CD4-positive, alpha-beta T cell (primary cell): ENCODE data around the gene ALOX5AP. TPM values are rescaled to one million over a fixed set of nuclear protein-coding genes. Genes with fewer than 3 reads are reported as not detected.
A peak's percentile ranks its signal among the peaks of the same experiment; 100 is the strongest.

ENCODE experiments used
- ATAC-seq: fragments of 200-7000 bp; cut with Tn5 transposase; one replicate; pipeline ENCODE4 v1.10.0; 2022; ENCODE audit warnings: mild to moderate bottlenecking; ENCODE audit not compliant: poor library complexity
- CTCF ChIA-PET: fragments of 350-600 bp; sonication (Branson Sonifier 250); formaldehyde crosslinking; loops from one replicate; lab custom pipeline; 2021; ENCODE audit warnings: antibody characterized with exemption, inconsistent platforms; lab: Charles Lee
- POLR2A ChIA-PET: fragments of 350-600 bp; sonication (Branson Sonifier 250); formaldehyde crosslinking; loops from one replicate; lab custom pipeline; 2021; ENCODE audit warnings: antibody characterized with exemption, inconsistent platforms; lab: Charles Lee
- DNase-seq, 14 experiments: peaks; one replicate each; pipeline ENCODE4 v3.0.0-alpha.2; 2013 to 2020; ENCODE audit warnings: mixed read lengths in 2 of 14
- H3K27ac ChIP-seq, 2 donors: one replicate each; pipeline versions ENCODE4 v1.5.1 to v1.7.0; 2013; ENCODE audit warnings: low read length in 2 of 2, low read depth in 1 of 2, mild to moderate bottlenecking in 1 of 2
- H3K27me3 ChIP-seq, 2 experiments: 1 replicate in 1 of 2; 2 replicates in 1 of 2; pipeline versions ENCODE4 v1.6.1 to v1.7.0; 2013; ENCODE audit warnings: low read length in 2 of 2, control low read depth in 1 of 2, mild to moderate bottlenecking in 1 of 2, moderate library complexity in 1 of 2; ENCODE audit not compliant: insufficient read depth in 2 of 2, control insufficient read depth in 1 of 2
- H3K36me3 ChIP-seq: one replicate; pipeline ENCODE4 v1.6.1; 2013; ENCODE audit warnings: low read length, control low read depth; ENCODE audit not compliant: insufficient read depth
- H3K4me1 ChIP-seq: one replicate; pipeline ENCODE4 v1.6.1; 2013; ENCODE audit warnings: low read length, control low read depth; ENCODE audit not compliant: insufficient read depth
- H3K4me3 ChIP-seq: one replicate; pipeline ENCODE4 v1.5.1; 2013; ENCODE audit warnings: mild to moderate bottlenecking, low read length, moderate library complexity
- H3K9me3 ChIP-seq, 2 experiments: 1 replicate in 1 of 2; 2 replicates in 1 of 2; pipeline versions ENCODE4 v1.6.1 to v1.7.0; 2013; ENCODE audit warnings: low read length in 2 of 2, mild to moderate bottlenecking in 2 of 2, control low read depth in 1 of 2, moderate library complexity in 1 of 2; ENCODE audit not compliant: control insufficient read depth in 1 of 2, insufficient read depth in 1 of 2
- H3K27ac Mint-ChIP-seq: one replicate; pipeline ENCODE4 v1.8.0; 2020; ENCODE audit warnings: mixed read lengths
- H3K27me3 Mint-ChIP-seq: one replicate; pipeline ENCODE4 v1.8.0; 2021; ENCODE audit warnings: mixed read lengths
- H3K36me3 Mint-ChIP-seq: one replicate; pipeline ENCODE4 v1.8.0; 2021; ENCODE audit warnings: low read depth, mixed read lengths
- H3K4me1 Mint-ChIP-seq: one replicate; pipeline ENCODE4 v1.8.0; 2021; ENCODE audit warnings: low read depth, mixed read lengths
- H3K4me3 Mint-ChIP-seq: one replicate; pipeline ENCODE4 v1.8.0; 2020; ENCODE audit warnings: mild to moderate bottlenecking, mixed read lengths
- H3K9me3 Mint-ChIP-seq: one replicate; pipeline ENCODE4 v1.8.0; 2020; ENCODE audit warnings: mixed read lengths
- intact Hi-C, 2 experiments: fragments of 100-400 bp; cut with DNase I in 1 of 2; cut with micrococcal nuclease in 1 of 2; formaldehyde crosslinking; loops; one replicate each; pipeline versions ENCODE4 v1.15.1 to v1.9.0; 2023 to 2025; cut with DNase I, micrococcal nuclease
- total RNA-seq, 174 experiments: library from RNA in 2 of 174; stranded (reverse) in 2 of 174; gene quantifications; one replicate each; pipeline ENCODE4 v1.2.3 and lab custom pipeline; 2021 to 2026
- TF ChIP-seq, protein P1 (sequence below): fragments of 200-600 bp; IDR thresholded peaks from one replicate; pipeline ENCODE4 v1.8.0; 2022; ENCODE audit warnings: antibody characterized with exemption, mild to moderate bottlenecking

Gene ALOX5AP
- total RNA-seq, 2 experiments from 2014 or later, result 16.5 to 19.0 TPM

DNA sequence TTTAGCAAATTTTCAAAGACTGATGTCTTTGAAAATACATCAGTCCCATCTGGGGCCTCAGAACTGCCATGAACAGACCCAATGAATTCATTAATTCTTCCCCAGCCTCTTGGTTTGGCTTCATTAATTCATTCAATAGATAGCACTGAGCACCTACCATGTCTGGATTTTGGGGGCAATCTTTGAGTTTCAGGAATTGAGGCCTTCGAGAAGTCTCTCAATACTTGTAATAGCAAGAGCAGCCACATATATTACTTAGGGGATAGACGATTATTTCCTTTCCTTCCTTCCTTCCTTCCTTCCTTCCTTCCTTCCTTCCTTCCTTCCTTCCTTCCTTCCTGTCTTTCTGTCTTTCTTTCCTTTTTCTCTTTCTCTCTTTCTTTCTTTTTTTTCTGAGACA, 64.8 kb downstream of the ALOX5AP start:
- intact Hi-C loops, result loop anchor here (5.0 to 10.0 kb wide), 8 partner anchors 63 to 1028 kb away; partner anchors contain the start of genes ALOX5AP (in 1 of the 2), HMGB1 (in 1 of the 2) and USPL1 (in 1 of the 2)
- Mint-ChIP-seq H3K27ac (no peak overlapping the region), H3K36me3 (no peaks in the 10 kb centered on the region), H3K9me3 (no peaks in the 10 kb centered on the region), H3K4me1 (peaks cover 22% of the 10 kb centered on the region), H3K27me3 (no peaks in the 10 kb centered on the region), H3K4me3 (no peak overlapping the region)
- DNase-seq (no peak), ATAC-seq (no peak)
- H3K27ac ChIP-seq, result no peak overlapping the region
- TF ChIP-seq, protein P1, sequence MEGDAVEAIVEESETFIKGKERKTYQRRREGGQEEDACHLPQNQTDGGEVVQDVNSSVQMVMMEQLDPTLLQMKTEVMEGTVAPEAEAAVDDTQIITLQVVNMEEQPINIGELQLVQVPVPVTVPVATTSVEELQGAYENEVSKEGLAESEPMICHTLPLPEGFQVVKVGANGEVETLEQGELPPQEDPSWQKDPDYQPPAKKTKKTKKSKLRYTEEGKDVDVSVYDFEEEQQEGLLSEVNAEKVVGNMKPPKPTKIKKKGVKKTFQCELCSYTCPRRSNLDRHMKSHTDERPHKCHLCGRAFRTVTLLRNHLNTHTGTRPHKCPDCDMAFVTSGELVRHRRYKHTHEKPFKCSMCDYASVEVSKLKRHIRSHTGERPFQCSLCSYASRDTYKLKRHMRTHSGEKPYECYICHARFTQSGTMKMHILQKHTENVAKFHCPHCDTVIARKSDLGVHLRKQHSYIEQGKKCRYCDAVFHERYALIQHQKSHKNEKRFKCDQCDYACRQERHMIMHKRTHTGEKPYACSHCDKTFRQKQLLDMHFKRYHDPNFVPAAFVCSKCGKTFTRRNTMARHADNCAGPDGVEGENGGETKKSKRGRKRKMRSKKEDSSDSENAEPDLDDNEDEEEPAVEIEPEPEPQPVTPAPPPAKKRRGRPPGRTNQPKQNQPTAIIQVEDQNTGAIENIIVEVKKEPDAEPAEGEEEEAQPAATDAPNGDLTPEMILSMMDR, result no peak
- CTCF ChIA-PET, result no interaction called here
- H3K9me3 ChIP-seq, result no peaks in the 10 kb centered on the region
- H3K4me1 ChIP-seq, result peaks cover 25% of the 10 kb centered on the region
- no peak overlapping the region for H3K4me3 ChIP-seq
- H3K27me3 ChIP-seq, result no peaks in the 10 kb centered on the region
- POLR2A ChIA-PET, result no interaction called here
- H3K36me3 ChIP-seq, result no peaks in the 10 kb centered on the region

DNA sequence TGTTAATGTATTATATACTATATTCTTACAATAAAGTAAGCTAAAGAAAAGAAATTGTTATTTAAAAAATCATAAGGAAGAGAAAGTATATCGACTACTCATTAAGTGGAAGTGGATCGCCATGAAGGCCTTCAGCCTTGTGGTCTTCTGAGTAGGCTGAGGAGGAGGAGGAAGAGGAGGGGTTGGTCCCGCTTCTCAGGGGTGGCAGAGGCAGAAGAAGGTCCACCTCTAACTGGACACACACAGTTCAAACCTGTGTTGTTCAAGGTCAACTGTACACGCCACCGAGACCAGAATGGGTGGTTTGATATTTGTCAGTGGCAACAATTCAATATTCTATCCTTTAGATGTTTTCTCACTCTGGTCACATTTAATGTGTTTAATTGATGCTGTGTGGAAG, 67.2 kb downstream of the ALOX5AP start:
- ATAC-seq (no peak), DNase-seq (peak in 1 of 14 experiments; percentile 9)
- peaks cover 7% of the 10 kb centered on the region for H3K4me1 Mint-ChIP-seq
- ChIA-PET POLR2A (interaction anchor here (1.5 kb wide), 1 partner anchor 670 kb away, joined by 5 read pairs; no protein-coding TSS in a partner anchor), CTCF (interaction anchor here (0.6 to 1.5 kb wide), 12 partner anchors 11 to 670 kb away, joined by 3 to 4 read pairs (median 3); no protein-coding TSS in a partner anchor)
- H3K4me3 Mint-ChIP-seq, result no peak overlapping the region
- intact Hi-C loops, result loop anchor here (1.0 to 10.0 kb wide), 11 partner anchors 65 to 1030 kb away; partner anchors contain the start of genes ALOX5AP (in 1 of the 2), HMGB1 (in 1 of the 2) and USPL1 (in 1 of the 2)
- H3K27ac Mint-ChIP-seq, result no peak overlapping the region
- Histone ChIP-seq H3K27ac (no peak overlapping the region), H3K4me3 (no peak overlapping the region), H3K4me1 (peaks cover 8% of the 10 kb centered on the region), H3K9me3 (no peaks in the 10 kb centered on the region), H3K36me3 (no peaks in the 10 kb centered on the region), H3K27me3 (no peaks in the 10 kb centered on the region)
- TF ChIP-seq, protein P1, result no peak
- H3K27me3 Mint-ChIP-seq, result no peaks in the 10 kb centered on the region
- H3K9me3 Mint-ChIP-seq, result no peaks in the 10 kb centered on the region
- no peaks in the 10 kb centered on the region for H3K36me3 Mint-ChIP-seq

DNA sequence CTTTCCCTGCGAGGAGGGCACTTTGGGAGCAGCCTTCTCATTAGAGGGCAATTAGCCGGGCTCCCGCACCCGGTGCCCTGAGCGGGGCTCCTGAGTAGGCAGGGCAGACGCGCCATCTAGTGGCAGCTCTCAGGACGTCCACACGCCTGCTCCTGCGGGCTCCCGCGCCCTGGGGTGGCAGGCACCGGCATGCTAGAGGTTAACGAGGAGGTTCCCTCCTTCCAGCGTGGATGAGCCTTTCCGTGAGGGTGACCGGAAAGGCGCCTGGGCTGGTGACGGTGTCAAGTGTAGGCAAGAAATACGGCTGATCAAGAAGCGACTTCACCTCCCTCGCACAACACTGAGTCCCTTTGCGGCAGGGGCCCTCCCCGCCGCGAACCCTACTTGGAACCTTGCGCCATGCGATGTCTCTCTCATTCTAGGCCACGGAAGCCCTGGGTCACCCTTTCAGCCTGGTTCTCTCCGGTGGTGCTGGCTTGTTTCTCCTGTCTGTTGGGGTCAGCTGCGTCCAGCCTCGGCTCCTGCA, 67.7 kb downstream of the ALOX5AP start:
- Mint-ChIP-seq H3K27ac (no peak overlapping the region), H3K27me3 (no peaks in the 10 kb centered on the region), H3K4me3 (peak overlapping the region; percentile 55), H3K4me1 (peaks cover 7% of the 10 kb centered on the region), H3K36me3 (no peaks in the 10 kb centered on the region), H3K9me3 (no peaks in the 10 kb centered on the region)
- Histone ChIP-seq H3K27ac (no peak overlapping the region), H3K27me3 (no peaks in the 10 kb centered on the region), H3K4me3 (peak overlapping the region; percentile 23), H3K36me3 (no peaks in the 10 kb centered on the region), H3K4me1 (peaks cover 8% of the 10 kb centered on the region), H3K9me3 (no peaks in the 10 kb centered on the region)
- ChIA-PET CTCF (interaction anchor here (0.6 to 1.5 kb wide), 14 partner anchors 10 to 671 kb away, joined by 3 to 5 read pairs (median 3); no protein-coding TSS in a partner anchor), POLR2A (interaction anchor here (1.5 kb wide), 1 partner anchor 671 kb away, joined by 5 read pairs; no protein-coding TSS in a partner anchor)
- peak; percentile 60 to 89 (median 74) for DNase-seq
- ATAC-seq, result peak; percentile 98
- intact Hi-C loops, result loop anchor here (1.0 to 10.0 kb wide), 13 partner anchors 66 to 1031 kb away; partner anchors contain the start of genes ALOX5AP (in 1 of the 2), HMGB1 (in 1 of the 2) and USPL1 (in 1 of the 2)
- TF ChIP-seq, protein P1, result peak; percentile 94
